Uterus (tissue), 4 donors: Measurements from ENCODE around the gene UGP2. TPM values are rescaled to one million over a fixed set of nuclear protein-coding genes. Genes with fewer than 3 reads are reported as not detected.

ENCODE experiments used
- DNase-seq, 2 donors: peaks; one replicate each; pipeline ENCODE4 v3.0.0-alpha.2; 2019 to 2020
- H3K27ac ChIP-seq, 2 donors: fragments of 200-600 bp; sonication (generic); 1 replicate in 1 of 2; 2 replicates in 1 of 2; pipeline ENCODE4 v1.5.1; 2016 to 2018
- H3K27me3 ChIP-seq, 2 donors: fragments of 200-600 bp; sonication (generic); one replicate each; pipeline ENCODE4 v1.5.1; 2018 to 2019; ENCODE audit warnings: control low read depth in 1 of 2
- H3K36me3 ChIP-seq, 2 donors: fragments of 200-600 bp; sonication (generic); one replicate each; pipeline ENCODE4 v1.5.1; 2019; ENCODE audit warnings: control low read depth in 1 of 2
- H3K4me1 ChIP-seq, 2 donors: fragments of 200-600 bp; sonication (generic); one replicate each; pipeline ENCODE4 v1.5.1; 2018 to 2019; ENCODE audit warnings: control low read depth in 1 of 2
- H3K4me3 ChIP-seq, 2 donors: fragments of 200-600 bp; sonication (generic); 1 replicate in 1 of 2; 2 replicates in 1 of 2; pipeline ENCODE4 v1.5.1; 2018 to 2019; ENCODE audit warnings: mild to moderate bottlenecking in 1 of 2
- H3K9me3 ChIP-seq, 2 donors: fragments of 200-600 bp; sonication (generic); one replicate each; pipeline ENCODE4 v1.5.1; 2019; ENCODE audit warnings: control low read depth in 1 of 2
- POLR2A ChIP-seq, 2 donors: fragments of 450-650 bp; IDR thresholded peaks; one replicate each; pipeline ENCODE4 v1.6.1; 2016; ENCODE audit warnings: antibody characterized with exemption in 2 of 2, mild to moderate bottlenecking in 1 of 2, moderate library complexity in 1 of 2
- intact Hi-C: fragments of 100-400 bp; cut with DNase I; formaldehyde crosslinking; loops from one replicate; pipeline ENCODE4 v1.15.1; 2023; ENCODE audit warnings: low total_unique reads
- total RNA-seq, 4 donors: library from RNA; depleted of rRNA in 3 of 4; stranded (reverse); fragments of >200 nt in 3 of 4; gene quantifications; one replicate each; pipeline versions ENCODE4 v1.1.0 to v1.2.4, GENCODE V29; 2014 to 2023
- TF ChIP-seq, protein P1 (sequence below), 4 experiments: fragments of 200-600 bp in 2 of 4; fragments of 450-650 bp in 2 of 4; sonication (generic) in 2 of 4; IDR thresholded peaks; one replicate each; pipeline ENCODE4 v1.5.1; 2016 to 2019; ENCODE audit warnings: antibody characterized with exemption in 4 of 4, mild to moderate bottlenecking in 2 of 4, moderate library complexity in 1 of 4
- donor health status: DM: yes; HTN: yes; CAD: no.

UGP2 gene
- total RNA-seq, 4 donors from 2014 or later, result 90.7 to 181 (median 106) TPM

DNA sequence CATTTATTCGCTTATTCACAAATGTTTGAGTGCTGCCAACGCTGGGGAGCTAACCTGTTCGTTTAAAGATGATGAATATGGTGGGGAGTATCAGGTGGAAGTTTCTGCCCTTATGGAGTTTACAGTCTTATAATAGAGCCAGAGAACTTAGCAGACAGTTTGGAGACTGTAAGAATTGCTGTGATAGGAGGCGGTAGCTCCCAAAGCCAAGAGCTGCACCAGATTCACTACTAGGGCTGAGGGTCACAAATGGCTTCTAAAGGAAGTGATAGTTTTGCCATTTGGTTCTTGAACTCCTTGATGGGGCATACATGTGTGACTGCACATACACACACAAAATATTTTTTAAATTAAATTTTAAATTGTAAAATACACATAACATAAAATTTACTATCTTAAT, 29.0 kb downstream of the UGP2 start:
- no peaks in the 10 kb centered on the region for H3K36me3 ChIP-seq
- no peak overlapping the region for H3K4me3 ChIP-seq
- H3K9me3 ChIP-seq, result no peaks in the 10 kb centered on the region
- H3K27me3 ChIP-seq, result no peaks in the 10 kb centered on the region
- peaks cover 0 to 3% of the 10 kb centered on the region in 2 donors for H3K4me1 ChIP-seq
- intact Hi-C loops, result no loop called here
- no peak overlapping the region for H3K27ac ChIP-seq
- no peak for DNase-seq
- TF ChIP-seq, protein P1, sequence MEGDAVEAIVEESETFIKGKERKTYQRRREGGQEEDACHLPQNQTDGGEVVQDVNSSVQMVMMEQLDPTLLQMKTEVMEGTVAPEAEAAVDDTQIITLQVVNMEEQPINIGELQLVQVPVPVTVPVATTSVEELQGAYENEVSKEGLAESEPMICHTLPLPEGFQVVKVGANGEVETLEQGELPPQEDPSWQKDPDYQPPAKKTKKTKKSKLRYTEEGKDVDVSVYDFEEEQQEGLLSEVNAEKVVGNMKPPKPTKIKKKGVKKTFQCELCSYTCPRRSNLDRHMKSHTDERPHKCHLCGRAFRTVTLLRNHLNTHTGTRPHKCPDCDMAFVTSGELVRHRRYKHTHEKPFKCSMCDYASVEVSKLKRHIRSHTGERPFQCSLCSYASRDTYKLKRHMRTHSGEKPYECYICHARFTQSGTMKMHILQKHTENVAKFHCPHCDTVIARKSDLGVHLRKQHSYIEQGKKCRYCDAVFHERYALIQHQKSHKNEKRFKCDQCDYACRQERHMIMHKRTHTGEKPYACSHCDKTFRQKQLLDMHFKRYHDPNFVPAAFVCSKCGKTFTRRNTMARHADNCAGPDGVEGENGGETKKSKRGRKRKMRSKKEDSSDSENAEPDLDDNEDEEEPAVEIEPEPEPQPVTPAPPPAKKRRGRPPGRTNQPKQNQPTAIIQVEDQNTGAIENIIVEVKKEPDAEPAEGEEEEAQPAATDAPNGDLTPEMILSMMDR (IDR thresholded peaks at IDR 0.05), result no peak
- no peak for TF ChIP-seq POLR2A (IDR thresholded peaks at IDR 0.05)

GRCh38 chr2:63871864-63872263, 30.2 kb downstream of the UGP2 start:
- Histone ChIP-seq H3K36me3 (no peaks in the 10 kb centered on the region), H3K4me1 (no peaks in the 10 kb centered on the region), H3K4me3 (no peak overlapping the region), H3K27ac (no peak overlapping the region), H3K27me3 (no peaks in the 10 kb centered on the region), H3K9me3 (no peaks in the 10 kb centered on the region)
- intact Hi-C loops, result no loop called here
- TF ChIP-seq POLR2A (IDR thresholded peaks at IDR 0.05), result no peak
- TF ChIP-seq, protein P1 (IDR thresholded peaks at IDR 0.05), result no peak
- no peak for DNase-seq

DNA sequence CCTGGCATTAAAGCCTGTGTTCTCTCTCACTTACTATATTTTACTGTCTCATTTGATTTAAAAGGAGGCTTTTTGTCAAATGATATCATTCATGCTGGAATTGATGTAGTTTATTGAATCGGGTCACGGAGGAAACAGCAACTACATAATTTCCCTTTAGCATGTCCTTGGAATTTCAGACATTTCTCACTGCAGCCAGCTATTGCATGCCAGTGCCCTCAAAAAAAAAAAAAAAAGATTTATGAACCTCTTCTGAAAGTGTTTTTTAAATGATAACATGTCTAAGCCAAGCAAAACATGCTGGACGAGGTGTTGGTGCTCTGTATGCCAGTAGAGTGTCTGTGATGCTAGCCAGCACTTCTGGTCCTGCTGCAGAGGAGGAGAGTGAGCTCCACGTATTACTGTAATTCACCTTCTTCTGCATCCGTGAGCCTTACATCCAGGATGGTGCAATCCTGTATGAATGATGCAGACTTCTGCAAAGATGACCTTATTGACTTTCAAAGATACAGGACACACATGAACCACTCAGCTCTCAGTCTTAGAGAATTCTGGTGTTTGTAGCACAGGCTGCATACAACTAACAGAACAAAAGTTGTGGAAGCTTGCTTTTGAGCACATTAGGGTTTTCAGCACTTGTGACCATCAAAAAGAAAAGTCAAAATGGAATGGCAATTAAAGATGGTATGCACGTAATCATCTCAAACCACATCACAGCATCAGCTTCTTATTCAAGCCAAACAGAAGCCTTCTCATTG, 31.1 kb downstream of the UGP2 start:
- Histone ChIP-seq H3K36me3 (no peaks in the 10 kb centered on the region), H3K9me3 (no peaks in the 10 kb centered on the region), H3K27ac (no peak overlapping the region), H3K4me1 (no peaks in the 10 kb centered on the region), H3K4me3 (no peak overlapping the region), H3K27me3 (no peaks in the 10 kb centered on the region)
- TF ChIP-seq, protein P1 (IDR thresholded peaks at IDR 0.05), result no peak
- TF ChIP-seq POLR2A (IDR thresholded peaks at IDR 0.05), result no peak
- intact Hi-C loops, result no loop called here
- no peak for DNase-seq

- H3K9me3 ChIP-seq, result no peaks in the 10 kb centered on the region
- DNase-seq, result no peak
- H3K4me1 ChIP-seq, result no peaks in the 10 kb centered on the region
- no peak for TF ChIP-seq POLR2A (IDR thresholded peaks at IDR 0.05)
- TF ChIP-seq, protein P1 (IDR thresholded peaks at IDR 0.05), result no peak
- intact Hi-C loops, result no loop called here
- H3K27ac ChIP-seq, result no peak overlapping the region
- H3K36me3 ChIP-seq, result no peaks in the 10 kb centered on the region
- no peaks in the 10 kb centered on the region for H3K27me3 ChIP-seq
- no peak overlapping the region for H3K4me3 ChIP-seq
Observed at GRCh38 chr2:63874204-63875130, 32.8 kb downstream of the UGP2 start.

DNA sequence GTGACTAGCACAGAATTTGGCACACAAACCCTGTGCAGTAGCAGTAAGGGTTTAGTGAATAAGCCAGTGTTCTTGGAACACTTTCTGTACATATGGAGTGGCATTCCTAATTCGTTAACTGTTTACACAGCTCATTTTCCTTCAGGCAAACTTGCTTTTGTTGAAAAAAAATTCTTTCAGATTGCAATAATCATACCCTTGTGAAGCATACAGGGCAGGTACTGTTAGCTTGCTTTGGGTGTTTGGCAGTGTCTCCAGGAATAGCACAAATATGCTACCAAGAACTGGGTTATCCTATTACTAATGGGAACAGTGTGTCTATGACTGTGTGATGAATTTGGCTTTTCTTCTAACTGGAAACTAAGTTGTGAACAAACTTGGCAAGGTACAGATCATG, 33.4 kb downstream of the UGP2 start:
- Histone ChIP-seq H3K27ac (no peak overlapping the region), H3K4me1 (no peaks in the 10 kb centered on the region)
- TF ChIP-seq, protein P1 (IDR thresholded peaks at IDR 0.05), result no peak
- no peak for TF ChIP-seq POLR2A (IDR thresholded peaks at IDR 0.05)

More for the DNA sequence above, 33.4 kb downstream of the UGP2 start:
- Histone ChIP-seq H3K4me3 (no peak overlapping the region), H3K9me3 (no peaks in the 10 kb centered on the region), H3K36me3 (no peaks in the 10 kb centered on the region), H3K27me3 (no peaks in the 10 kb centered on the region)
- DNase-seq, result no peak
- intact Hi-C loops, result no loop called here
